CD14-positive monocyte (primary cell): ENCODE results near the gene AHCTF1. TPM values are rescaled to one million over a fixed set of nuclear protein-coding genes. Genes with fewer than 3 reads are reported as not detected.

Experiments used
- DNase-seq, 3 donors: peaks; one replicate each; pipeline ENCODE4 v3.0.0-alpha.2; 2011 to 2022
- H2AFZ ChIP-seq: 2 replicates; pipeline ENCODE4 v1.6.0; 2012; ENCODE audit warnings: mild to moderate bottlenecking, low read depth, low read length, inconsistent platforms; ENCODE audit not compliant: insufficient read depth, poor library complexity, severe bottlenecking
- H3K27ac ChIP-seq, 2 donors: 1 replicate in 1 of 2; 2 replicates in 1 of 2; pipeline ENCODE4 v1.5.1; 2012 to 2013; ENCODE audit warnings: low read length in 2 of 2, control low read depth in 1 of 2, inconsistent platforms in 1 of 2, low read depth in 1 of 2, mild to moderate bottlenecking in 1 of 2
- H3K27me3 ChIP-seq, 2 donors: one replicate each; pipeline versions ENCODE4 v1.6.0 to v1.6.1; 2011 to 2013; ENCODE audit warnings: low read length in 2 of 2; ENCODE audit not compliant: control insufficient read depth in 2 of 2, insufficient read depth in 2 of 2
- H3K36me3 ChIP-seq, 2 donors: replicated peaks in 1 of 2; 1 replicate in 1 of 2; 2 replicates in 1 of 2; pipeline versions ENCODE4 v1.5.1 to v1.6.1; 2012 to 2013; ENCODE audit warnings: low read length in 2 of 2, control low read depth in 1 of 2, inconsistent platforms in 1 of 2, mild to moderate bottlenecking in 1 of 2; ENCODE audit not compliant: insufficient read depth in 2 of 2, control insufficient read depth in 1 of 2
- H3K4me1 ChIP-seq, 2 donors: 1 replicate in 1 of 2; 2 replicates in 1 of 2; pipeline versions ENCODE4 v1.5.1 to v1.6.1; 2012 to 2013; ENCODE audit warnings: low read length in 2 of 2, control low read depth in 1 of 2, inconsistent platforms in 1 of 2, mild to moderate bottlenecking in 1 of 2, moderate library complexity in 1 of 2; ENCODE audit not compliant: insufficient read depth in 2 of 2, control insufficient read depth in 1 of 2
- H3K4me2 ChIP-seq: replicated peaks from 2 replicates; pipeline ENCODE3; 2012; ENCODE audit warnings: low read length, moderate library complexity, mild to moderate bottlenecking; ENCODE audit not compliant: poor library complexity, severe bottlenecking; ENCODE audit errors: extremely low read depth
- H3K4me3 ChIP-seq, 3 experiments: fragments of 200-600 bp in 1 of 3; sonication (generic) in 1 of 3; replicated peaks in 1 of 3; 1 replicate in 2 of 3; 2 replicates in 1 of 3; pipeline ENCODE4 v1.5.1; 2011 to 2013; ENCODE audit warnings: low read length in 3 of 3, mild to moderate bottlenecking in 3 of 3, control low read depth in 2 of 3, low read depth in 2 of 3, inconsistent platforms in 1 of 3, moderate library complexity in 1 of 3
- H3K79me2 ChIP-seq: 2 replicates; pipeline ENCODE4 v1.6.0; 2012; ENCODE audit warnings: mild to moderate bottlenecking, control low read depth, inconsistent platforms, low read length, moderate library complexity; ENCODE audit not compliant: insufficient read depth
- H3K9ac ChIP-seq: 2 replicates; pipeline ENCODE4 v1.6.0; 2017; ENCODE audit warnings: low read length, mild to moderate bottlenecking; ENCODE audit not compliant: insufficient read depth, poor library complexity, severe bottlenecking
- H3K9me3 ChIP-seq, 2 donors: replicated peaks in 1 of 2; 1 replicate in 1 of 2; 2 replicates in 1 of 2; pipeline versions ENCODE4 v1.5.1 to v1.6.1; 2012 to 2013; ENCODE audit warnings: low read length in 2 of 2, control low read depth in 1 of 2; ENCODE audit not compliant: control insufficient read depth in 1 of 2, insufficient read depth in 1 of 2
- H4K20me1 ChIP-seq: 2 replicates; pipeline ENCODE4 v1.6.0; 2012; ENCODE audit warnings: mild to moderate bottlenecking, low read length, control low read depth, moderate library complexity; ENCODE audit not compliant: insufficient read depth
- H3K27ac Mint-ChIP-seq, 7 donors: one replicate each; pipeline ENCODE4 v1.8.0; 2020; ENCODE audit warnings: mild to moderate bottlenecking in 7 of 7, mixed read lengths in 7 of 7, moderate library complexity in 6 of 7, inconsistent platforms in 2 of 7
- H3K27me3 Mint-ChIP-seq, 3 donors: one replicate each; pipeline ENCODE4 v1.8.0; 2021 to 2022; ENCODE audit warnings: low read depth in 3 of 3, mild to moderate bottlenecking in 3 of 3, mixed read lengths in 3 of 3, moderate library complexity in 3 of 3, inconsistent platforms in 1 of 3
- H3K36me3 Mint-ChIP-seq, 2 donors: one replicate each; pipeline ENCODE4 v1.8.0; 2020; ENCODE audit warnings: mixed read lengths in 2 of 2, inconsistent platforms in 1 of 2, mild to moderate bottlenecking in 1 of 2
- H3K4me1 Mint-ChIP-seq: one replicate; pipeline ENCODE4 v1.8.0; 2020; ENCODE audit warnings: mild to moderate bottlenecking, mixed read lengths
- H3K4me3 Mint-ChIP-seq, 2 donors: one replicate each; pipeline ENCODE4 v1.8.0; 2020; ENCODE audit warnings: mild to moderate bottlenecking in 2 of 2, mixed read lengths in 2 of 2, moderate library complexity in 1 of 2
- H3K9me3 Mint-ChIP-seq, 7 donors: one replicate each; pipeline ENCODE4 v1.8.0; 2020 to 2022; ENCODE audit warnings: mixed read lengths in 7 of 7, mild to moderate bottlenecking in 6 of 7, moderate library complexity in 6 of 7, inconsistent platforms in 2 of 7
- CTCF ChIP-seq: fragments of 200-600 bp; IDR thresholded peaks from one replicate; pipeline ENCODE4 v1.8.0; 2022; ENCODE audit warnings: antibody characterized with exemption, mild to moderate bottlenecking
- WGBS: methylation state at CpG from one replicate; pipeline ENCODE4 v1.1.5; 2013; ENCODE audit warnings: missing lambda C conversion rate; ENCODE audit not compliant: insufficient coverage; 5-methylcytosine and 5-hydroxymethylcytosine counted together
- intact Hi-C, 2 donors: fragments of 100-400 bp; cut with micrococcal nuclease; formaldehyde crosslinking; loops; one replicate each; pipeline versions ENCODE4 v1.15.0 to v1.15.1; 2023
- polyA plus RNA-seq, 3 donors: library from polyadenylated mRNA; depleted of rRNA in 1 of 3; unstranded in 2 of 3; stranded (reverse) in 1 of 3; fragments of 300-500 nt in 2 of 3; fragments of >200 nt in 1 of 3; fragmentation: Illumina TruSeq in 2 of 3; gene quantifications; 1 replicate in 2 of 3; 2 replicates in 1 of 3; pipeline ENCODE4 v1.2.3, GENCODE V29; 2012 to 2021

AHCTF1 gene
- polyA plus RNA-seq, 3 donors, result 2.4 to 8.8 (median 5.4) TPM

DNA sequence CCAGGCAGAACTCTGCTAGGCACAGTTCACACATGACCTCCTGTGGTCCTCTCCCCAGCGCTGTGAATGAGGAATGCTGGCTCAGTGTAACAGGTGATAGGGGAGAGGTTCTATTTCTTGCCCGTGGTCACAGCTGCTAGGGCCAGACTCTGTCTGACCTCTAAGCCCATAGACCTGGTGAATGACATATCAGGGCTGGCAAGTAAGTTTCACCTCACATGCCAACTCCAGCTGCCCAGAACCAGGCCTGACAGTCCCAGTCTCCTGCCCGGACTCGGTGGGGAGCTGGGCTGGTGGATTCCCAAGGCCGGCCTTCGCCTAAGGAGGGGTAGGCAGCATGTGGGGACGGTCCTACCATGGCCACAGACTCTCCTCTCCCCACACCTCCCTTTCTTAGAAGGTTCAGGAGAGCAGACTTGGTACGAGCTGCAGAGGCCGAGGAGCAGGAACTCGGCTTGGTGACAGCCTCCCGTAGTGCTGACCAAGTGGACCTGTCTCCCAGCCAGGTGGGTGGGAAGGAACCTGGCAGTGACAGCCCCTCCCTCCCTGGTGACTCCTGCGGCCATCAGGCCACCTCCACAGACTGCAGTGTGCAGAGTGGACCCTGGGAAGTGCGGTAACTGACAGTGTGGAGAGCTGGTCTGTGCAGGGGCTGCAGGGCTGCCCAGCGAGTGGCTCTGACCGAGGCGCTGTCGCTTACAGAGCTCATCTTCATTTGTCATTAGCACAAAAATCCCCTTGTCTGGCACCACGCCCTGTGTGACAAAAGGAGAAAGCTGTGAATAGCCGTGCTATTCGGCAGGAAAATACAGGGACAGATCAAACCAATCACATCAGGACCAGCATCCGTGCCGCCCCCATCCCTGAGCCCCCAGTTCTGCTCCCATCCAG is 132.9 kb downstream of the AHCTF1 start:
- Mint-ChIP-seq H3K9me3 (peaks cover 2 to 14% (median 9%) of the 10 kb centered on the region in 7 donors), H3K27me3 (peaks cover 0 to 9% (median 8%) of the 10 kb centered on the region in 3 donors), H3K27ac (peak overlapping the region in 1 of 7 donors; percentile 41), H3K4me1 (peaks cover 9% of the 10 kb centered on the region), H3K36me3 (no peaks in the 10 kb centered on the region), H3K4me3 (no peak overlapping the region)
- Histone ChIP-seq H3K27ac (no peak overlapping the region), H3K9ac (no peak overlapping the region), H3K4me3 (no peak overlapping the region), H3K79me2 (no peaks in the 10 kb centered on the region), H3K27me3 (no peaks in the 10 kb centered on the region), H4K20me1 (no peaks in the 10 kb centered on the region), H3K4me2 (no peak overlapping the region), H3K9me3 (peaks cover 0 to 6% of the 10 kb centered on the region in 2 donors), H3K4me1 (peaks cover 9% of the 10 kb centered on the region in 2 donors), H2AFZ (no peak overlapping the region), H3K36me3 (no peaks in the 10 kb centered on the region)
- 95% methylated on average over 15 of the region's 22 CpGs for WGBS
- intact Hi-C loops, result no loop called here
- DNase-seq, result no peak
- no peak for TF ChIP-seq CTCF

DNA sequence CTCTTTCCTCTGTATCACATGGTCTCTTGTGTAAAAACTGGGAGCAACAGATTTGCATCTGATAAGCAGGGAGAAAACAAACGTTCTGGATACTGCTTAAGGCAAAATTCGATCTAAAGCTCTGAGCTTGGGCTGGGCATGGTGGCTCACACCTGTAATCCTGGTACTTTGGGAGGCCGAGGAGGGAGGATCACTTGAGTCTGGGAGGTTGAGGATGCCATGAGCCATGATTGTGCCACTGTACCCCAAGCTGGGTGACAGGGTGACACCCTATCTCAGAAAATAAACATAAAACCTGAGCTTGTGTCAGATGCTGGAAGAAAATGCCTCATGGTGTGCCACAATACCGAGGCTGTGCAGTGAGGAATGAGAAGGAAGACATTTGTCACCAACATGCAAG is 133.6 kb downstream of the AHCTF1 start:
- no peak overlapping the region for H3K4me3 ChIP-seq
- H3K4me3 Mint-ChIP-seq, result no peak overlapping the region
- H3K27me3 ChIP-seq, result no peaks in the 10 kb centered on the region
- H3K9me3 ChIP-seq, result peaks cover 0 to 6% of the 10 kb centered on the region in 2 donors
- no peak for TF ChIP-seq CTCF
- no peak overlapping the region for H3K27ac ChIP-seq
- H3K36me3 Mint-ChIP-seq, result no peaks in the 10 kb centered on the region
- DNase-seq, result no peak
- H3K9me3 Mint-ChIP-seq, result peaks cover 2 to 12% (median 5%) of the 10 kb centered on the region in 7 donors
- H3K79me2 ChIP-seq, result no peaks in the 10 kb centered on the region
- 100% methylated on average over 1 of the region's 4 CpGs for WGBS
- H3K4me2 ChIP-seq, result no peak overlapping the region
- peaks cover 0 to 9% (median 8%) of the 10 kb centered on the region in 3 donors for H3K27me3 Mint-ChIP-seq
- H4K20me1 ChIP-seq, result no peaks in the 10 kb centered on the region
- peaks cover 9% of the 10 kb centered on the region in 2 donors for H3K4me1 ChIP-seq
- peaks cover 15% of the 10 kb centered on the region for H3K4me1 Mint-ChIP-seq
- H2AFZ ChIP-seq, result no peak overlapping the region
- H3K27ac Mint-ChIP-seq, result peak overlapping the region in 1 of 7 donors; percentile 49
- no peak overlapping the region for H3K9ac ChIP-seq
- intact Hi-C loops, result no loop called here
- H3K36me3 ChIP-seq, result no peaks in the 10 kb centered on the region
